ENCODE data around the gene SLC3A2.
A peak's percentile ranks its signal among the peaks of the same experiment; 100 is the strongest.

- TF ChIP-seq EZH2 (IDR thresholded peaks at IDR 0.05; ENCODE audit: borderline replicate concordance, low read depth, low read length, severe bottlenecking) (no peak), POLR2AphosphoS5 (IDR thresholded peaks at IDR 0.05; ENCODE audit: insufficient read depth, low read depth, low read length) (peak; percentile 42), CTCF (IDR thresholded peaks at IDR 0.05; ENCODE audit: extremely low read depth in 1 of 2, insufficient read depth in 1 of 2, low read depth in 1 of 2, low read length in 2 of 2) (no peak), POLR2A (IDR thresholded peaks at IDR 0.05; ENCODE audit: low read depth, low read length) (peak; percentile 81), JUN (IDR thresholded peaks at IDR 0.05; ENCODE audit: borderline replicate concordance, insufficient read depth, insufficient read length, low read depth) (no peak), MAX (IDR thresholded peaks at IDR 0.05; ENCODE audit: insufficient read depth, insufficient read length) (no peak)
These were observed 26.5 kb upstream of the SLC3A2 start for GRCh38 chr11:62854013-62854824.

Measured in endothelial cell of umbilical vein (primary cell).